HEK293 (cell line): Measurements from ENCODE around the gene LDLRAD4.
A peak's percentile ranks its signal among the peaks of the same experiment; 100 is the strongest.

Source experiments
- AEBP2 ChIP-seq: fragments of 450-650 bp; formaldehyde crosslinking; IDR thresholded peaks from 2 replicates; pipeline ENCODE4 v1.5.1; 2016; ENCODE audit warnings: missing biosample characterization, missing genetic modification characterization, borderline replicate concordance
- CTCF ChIP-seq: fragments of 450-650 bp; formaldehyde crosslinking; IDR thresholded peaks from 2 replicates; pipeline ENCODE4 v1.5.1; 2016; ENCODE audit warnings: missing biosample characterization, missing genetic modification characterization
- GFI1B ChIP-seq: fragments of 450-650 bp; formaldehyde crosslinking; IDR thresholded peaks from 2 replicates; pipeline ENCODE4 v1.5.1; 2016; ENCODE audit warnings: missing biosample characterization, missing genetic modification characterization
- PRDM10 ChIP-seq: fragments of 450-650 bp; formaldehyde crosslinking; IDR thresholded peaks from 2 replicates; pipeline ENCODE4 v1.5.1; 2016; ENCODE audit warnings: missing biosample characterization, missing genetic modification characterization
- REST ChIP-seq: fragments of 450-650 bp; formaldehyde crosslinking; IDR thresholded peaks from 2 replicates; pipeline ENCODE4 v1.5.1; 2016; ENCODE audit warnings: missing biosample characterization, missing genetic modification characterization
- YY1 ChIP-seq: fragments of 450-650 bp; formaldehyde crosslinking; IDR thresholded peaks from 2 replicates; pipeline ENCODE4 v1.5.1; 2018; ENCODE audit warnings: missing biosample characterization, missing genetic modification characterization
- ZBTB7A ChIP-seq: fragments of 450-650 bp; formaldehyde crosslinking; IDR thresholded peaks from 2 replicates; pipeline ENCODE4 v1.5.1; 2016; ENCODE audit warnings: low read depth, missing biosample characterization, missing genetic modification characterization
- ZNF155 ChIP-seq: fragments of 450-650 bp; formaldehyde crosslinking; IDR thresholded peaks from 2 replicates; pipeline ENCODE4 v1.5.1; 2016; ENCODE audit warnings: missing biosample characterization, missing genetic modification characterization
- ZNF18 ChIP-seq: fragments of 450-650 bp; formaldehyde crosslinking; IDR thresholded peaks from 2 replicates; pipeline ENCODE4 v1.5.1; 2016; ENCODE audit warnings: missing biosample characterization, missing genetic modification characterization
- ZNF184 ChIP-seq: fragments of 450-650 bp; IDR thresholded peaks from 2 replicates; pipeline ENCODE4 v1.5.1; 2018; ENCODE audit warnings: missing biosample characterization, mild to moderate bottlenecking, missing genetic modification characterization
- ZNF398 ChIP-seq: fragments of 450-650 bp; formaldehyde crosslinking; IDR thresholded peaks from 2 replicates; pipeline ENCODE4 v1.5.1; 2017; ENCODE audit warnings: missing biosample characterization, missing genetic modification characterization
- ZNF837 ChIP-seq: fragments of 450-650 bp; formaldehyde crosslinking; IDR thresholded peaks from 2 replicates; pipeline ENCODE4 v1.5.1; 2016; ENCODE audit warnings: missing biosample characterization, missing genetic modification characterization
- ZSCAN4 ChIP-seq: fragments of 450-650 bp; formaldehyde crosslinking; IDR thresholded peaks from 2 replicates; pipeline ENCODE4 v1.5.1; 2017; ENCODE audit warnings: missing biosample characterization, missing genetic modification characterization

- TF ChIP-seq CTCF (no peak), REST (tag by site-specific recombination) (no peak), ZBTB7A (no peak), YY1 (tag by site-specific recombination) (no peak), PRDM10 (tag by site-specific recombination) (no peak), ZNF184 (tag by site-specific recombination) (no peak), GFI1B (no peak), ZSCAN4 (peak; percentile 86), ZNF155 (tag by site-specific recombination) (no peak), AEBP2 (tag by site-specific recombination) (no peak), ZNF837 (no peak), ZNF398 (tag by site-specific recombination) (0 out of 2 replicates have a peak, but pooled peaks have one; percentile 22), ZNF18 (tag by site-specific recombination) (no peak)
Measured at GRCh38 chr18:13382366-13382953, 163.9 kb downstream of the LDLRAD4 start.
